Stomach (tissue), 9 donors: ENCODE results near the gene EPS8L3. TPM values are rescaled to one million over a fixed set of nuclear protein-coding genes. Genes with fewer than 3 reads are reported as not detected.

ENCODE experiments used
- DNase-seq, 2 donors: peaks; one replicate each; pipeline versions ENCODE4 v3.0.0 to v3.0.0-alpha.2; 2013 to 2019
- H3K27ac ChIP-seq, 5 donors: fragments of 200-600 bp in 4 of 5; sonication (generic) in 4 of 5; one replicate each; pipeline ENCODE4 v1.5.1; 2013 to 2019; ENCODE audit warnings: mild to moderate bottlenecking in 1 of 5, moderate library complexity in 1 of 5
- H3K27me3 ChIP-seq, 3 donors: fragments of 200-600 bp; sonication (generic); one replicate each; pipeline ENCODE4 v1.5.1; 2017 to 2019; ENCODE audit warnings: mixed run types in 1 of 3
- H3K36me3 ChIP-seq, 4 donors: fragments of 200-600 bp; sonication (generic); 1 replicate in 3 of 4; 2 replicates in 1 of 4; pipeline ENCODE4 v1.5.1; 2016 to 2019
- H3K4me1 ChIP-seq, 4 donors: fragments of 200-600 bp; sonication (generic); one replicate each; pipeline ENCODE4 v1.5.1; 2016 to 2019
- H3K4me3 ChIP-seq, 4 donors: fragments of 200-600 bp; sonication (generic) in 3 of 4; one replicate each; pipeline ENCODE4 v1.5.1; 2016 to 2019; ENCODE audit warnings: mild to moderate bottlenecking in 1 of 4
- H3K9me3 ChIP-seq, 4 donors: fragments of 200-600 bp; sonication (generic); one replicate each; pipeline ENCODE4 v1.5.1; 2016 to 2019
- CTCF ChIP-seq, 7 experiments: fragments of 450-650 bp in 4 of 7; fragments of 200-600 bp in 3 of 7; sonication (generic) in 3 of 7; IDR thresholded peaks; one replicate each; pipeline ENCODE4 v1.5.1; 2016 to 2019; ENCODE audit warnings: antibody characterized with exemption in 7 of 7, control low read depth in 2 of 7, mild to moderate bottlenecking in 1 of 7
- EP300 ChIP-seq: sonication (generic); formaldehyde crosslinking; IDR thresholded peaks from one replicate; pipeline ENCODE4 v1.6.1; 2017; ENCODE audit warnings: antibody characterized with exemption
- POLR2A ChIP-seq, 4 donors: fragments of 450-650 bp; IDR thresholded peaks; one replicate each; pipeline ENCODE4 v1.6.1; 2016; ENCODE audit warnings: antibody characterized with exemption in 4 of 4, control low read depth in 2 of 4, mild to moderate bottlenecking in 1 of 4, moderate library complexity in 1 of 4
- POLR2AphosphoS5 ChIP-seq, 3 donors: sonication (generic); formaldehyde crosslinking; IDR thresholded peaks; one replicate each; pipeline ENCODE4 v1.6.1; 2016; ENCODE audit warnings: antibody characterized with exemption in 3 of 3
- WGBS, 5 donors: extraction: QIAGEN DNeasy Blood & Tissue Kit in 3 of 5; methylation state at CpG; one replicate each; pipeline versions ENCODE4 v1.1.5 to v1.1.7; 2013 to 2018; 5-methylcytosine and 5-hydroxymethylcytosine counted together
- intact Hi-C: fragments of 100-400 bp; cut with DNase I; formaldehyde crosslinking; loops from one replicate; pipeline ENCODE4 v1.15.1; 2023; ENCODE audit warnings: low total_unique reads
- polyA plus RNA-seq, 3 donors: library from polyadenylated mRNA; stranded (reverse); fragments of 200-250 nt; gene quantifications; one replicate each; pipeline ENCODE4 v1.2.3, GENCODE V29; 2013
- total RNA-seq, 5 donors: library from RNA; depleted of rRNA; stranded (reverse); fragments of >200 nt; gene quantifications; one replicate each; pipeline versions ENCODE4 v1.1.0 to v1.2.3, GENCODE V29; 2014 to 2016
- donor health status: healthy with polysubstance abuse.
- donor health status: Bipolar disorder and iron deficiency.
- donor health status: healthy.

The EPS8L3 gene
- total and polyA plus RNA-seq, 8 donors: 9.5 to 299 (median 34.3) TPM

- 87 to 95% (median 93%) methylated on average over 3 to 4 of the region's 4 CpGs for WGBS, 5 donors
- Histone ChIP-seq H3K4me1 (peaks cover 13 to 44% (median 32%) of the 10 kb centered on the region in 4 donors), H3K27me3 (no peaks in the 10 kb centered on the region), H3K36me3 (no peaks in the 10 kb centered on the region), H3K9me3 (no peaks in the 10 kb centered on the region), H3K27ac (no peak overlapping the region), H3K4me3 (no peak overlapping the region)
- DNase-seq: no peak
- TF ChIP-seq POLR2A (IDR thresholded peaks at IDR 0.05): no peak
- TF ChIP-seq CTCF (IDR thresholded peaks at IDR 0.05): no peak
- TF ChIP-seq POLR2AphosphoS5 (IDR thresholded peaks at IDR 0.05): no peak
- no peak for TF ChIP-seq EP300
- intact Hi-C loops: no loop called here
Observed at GRCh38 chr1:109804660-109805059, 40.9 kb upstream of the EPS8L3 start.

- no peak overlapping the region for H3K4me3 ChIP-seq
Observed at GRCh38 chr1:109803901-109804331, 40.2 kb upstream of the EPS8L3 start.

GRCh38 chr1:109802901-109803561 lies 39.3 kb upstream of the EPS8L3 start:
- Histone ChIP-seq H3K36me3 (no peaks in the 10 kb centered on the region), H3K9me3 (no peaks in the 10 kb centered on the region), H3K4me1 (peaks cover 13 to 44% (median 32%) of the 10 kb centered on the region in 4 donors), H3K27me3 (no peaks in the 10 kb centered on the region), H3K27ac (peak overlapping the region; percentile 23 to 57 (median 56)), H3K4me3 (no peak overlapping the region)
- intact Hi-C loops: no loop called here
- peak in 1 of 2 donors; percentile 19 for DNase-seq
- no peak for TF ChIP-seq EP300
- TF ChIP-seq CTCF (IDR thresholded peaks at IDR 0.05): no peak
- no peak for TF ChIP-seq POLR2AphosphoS5 (IDR thresholded peaks at IDR 0.05)
- no peak for TF ChIP-seq POLR2A (IDR thresholded peaks at IDR 0.05)
- 59 to 75% (median 63%) methylated on average over 5 of the region's 5 CpGs for WGBS, 5 donors

More at GRCh38 chr1:109803901-109804331, 40.2 kb upstream of the EPS8L3 start:
- 83 to 93% (median 84%) methylated on average over 10 of the region's 10 CpGs for WGBS, 5 donors
- peak in 1 of 2 donors; percentile 17 for DNase-seq
- H3K36me3 ChIP-seq: no peaks in the 10 kb centered on the region
- peaks cover 13 to 44% (median 32%) of the 10 kb centered on the region in 4 donors for H3K4me1 ChIP-seq
- TF ChIP-seq CTCF (IDR thresholded peaks at IDR 0.05) (no peak), POLR2A (IDR thresholded peaks at IDR 0.05) (no peak), EP300 (no peak), POLR2AphosphoS5 (IDR thresholded peaks at IDR 0.05) (no peak)
- H3K27ac ChIP-seq: no peak overlapping the region
- intact Hi-C loops: no loop called here
- H3K9me3 ChIP-seq: no peaks in the 10 kb centered on the region
- H3K27me3 ChIP-seq: no peaks in the 10 kb centered on the region

GRCh38 chr1:109802136-109802900 lies 38.6 kb upstream of the EPS8L3 start:
- intact Hi-C loops: no loop called here
- Histone ChIP-seq H3K4me1 (peaks cover 17 to 44% (median 30%) of the 10 kb centered on the region in 4 donors), H3K4me3 (no peak overlapping the region), H3K27ac (peak overlapping the region; percentile 23 to 57 (median 56)), H3K27me3 (no peaks in the 10 kb centered on the region), H3K9me3 (no peaks in the 10 kb centered on the region), H3K36me3 (no peaks in the 10 kb centered on the region)
- DNase-seq: peak in 1 of 2 donors; percentile 24
- WGBS, 5 donors: 74 to 82% (median 77%) methylated on average over 13 to 17 of the region's 17 CpGs
- TF ChIP-seq POLR2AphosphoS5 (IDR thresholded peaks at IDR 0.05) (no peak), EP300 (no peak), POLR2A (IDR thresholded peaks at IDR 0.05) (no peak), CTCF (IDR thresholded peaks at IDR 0.05) (no peak)
